Mesenchymal stem cell (in vitro differentiated cells and primary cell): ENCODE measurements around the gene NUDT1.

ENCODE experiments used
- DNase-seq: peaks from one replicate; pipeline ENCODE4 v3.0.0-alpha.2; 2013
- H2AFZ ChIP-seq: one replicate; pipeline ENCODE4 v1.6.1; 2013; ENCODE audit warnings: low read depth, mild to moderate bottlenecking, control low read depth, inconsistent platforms, low read length, moderate library complexity
- H2AK5ac ChIP-seq: 2 replicates; pipeline ENCODE4 v1.6.1; 2013; ENCODE audit warnings: low read length, moderate library complexity, mild to moderate bottlenecking, inconsistent platforms; ENCODE audit not compliant: severe bottlenecking
- H2BK120ac ChIP-seq: one replicate; pipeline ENCODE4 v1.6.1; 2013; ENCODE audit warnings: low read depth, mild to moderate bottlenecking, inconsistent platforms, low read length, moderate library complexity
- H2BK12ac ChIP-seq, 2 experiments: one replicate each; pipeline ENCODE4 v1.6.1; 2013; ENCODE audit warnings: inconsistent platforms in 2 of 2, low read length in 2 of 2, mild to moderate bottlenecking in 2 of 2, moderate library complexity in 2 of 2, control low read depth in 1 of 2
- H2BK15ac ChIP-seq: one replicate; pipeline ENCODE4 v1.6.1; 2013; ENCODE audit warnings: mild to moderate bottlenecking, low read depth, inconsistent platforms; ENCODE audit not compliant: poor library complexity, severe bottlenecking
- H2BK5ac ChIP-seq: 2 replicates; pipeline ENCODE4 v1.6.1; 2013; ENCODE audit warnings: low read depth, mild to moderate bottlenecking, low read length, control low read depth, inconsistent platforms; ENCODE audit not compliant: poor library complexity, severe bottlenecking
- H3K14ac ChIP-seq, 2 experiments: one replicate each; pipeline ENCODE4 v1.6.1; 2013; ENCODE audit warnings: inconsistent platforms in 2 of 2, low read length in 2 of 2, control low read depth in 1 of 2, mild to moderate bottlenecking in 1 of 2, moderate library complexity in 1 of 2
- H3K18ac ChIP-seq, 2 experiments: one replicate each; pipeline ENCODE4 v1.6.1; 2013; ENCODE audit warnings: inconsistent platforms in 2 of 2, low read length in 2 of 2, control low read depth in 1 of 2, low read depth in 1 of 2, mild to moderate bottlenecking in 1 of 2
- H3K23ac ChIP-seq, 2 experiments: one replicate each; pipeline ENCODE4 v1.6.1; 2013; ENCODE audit warnings: inconsistent platforms in 2 of 2, low read length in 2 of 2, mild to moderate bottlenecking in 2 of 2, moderate library complexity in 2 of 2, control low read depth in 1 of 2
- H3K27ac ChIP-seq: 2 replicates; pipeline ENCODE4 v1.5.1; 2013; ENCODE audit warnings: mild to moderate bottlenecking, moderate library complexity, low read length, control low read depth, inconsistent platforms; ENCODE audit not compliant: poor library complexity, severe bottlenecking
- H3K27me3 ChIP-seq, 2 experiments: 2 replicates each; pipeline versions ENCODE4 v1.6.1 to v1.7.0; 2013; ENCODE audit warnings: low read length in 2 of 2, mild to moderate bottlenecking in 2 of 2, moderate library complexity in 2 of 2, control low read depth in 1 of 2, inconsistent platforms in 1 of 2; ENCODE audit not compliant: control insufficient read depth in 1 of 2, insufficient read depth in 1 of 2
- H3K36me3 ChIP-seq, 2 experiments: 2 replicates each; pipeline versions ENCODE4 v1.6.1 to v1.7.0; 2013; ENCODE audit warnings: low read length in 2 of 2, control low read depth in 1 of 2, inconsistent platforms in 1 of 2, low read depth in 1 of 2, mild to moderate bottlenecking in 1 of 2; ENCODE audit not compliant: insufficient read depth in 2 of 2, control insufficient read depth in 1 of 2
- H3K4ac ChIP-seq, 2 experiments: one replicate each; pipeline ENCODE4 v1.6.1; 2013; ENCODE audit warnings: inconsistent platforms in 2 of 2, low read length in 2 of 2, mild to moderate bottlenecking in 2 of 2, moderate library complexity in 2 of 2, control low read depth in 1 of 2, low read depth in 1 of 2
- H3K4me1 ChIP-seq: 2 replicates; pipeline ENCODE4 v1.6.1; 2013; ENCODE audit warnings: low read depth, low read length, control low read depth; ENCODE audit not compliant: control insufficient read depth, insufficient read depth
- H3K4me2 ChIP-seq: 2 replicates; pipeline ENCODE4 v1.6.1; 2013; ENCODE audit warnings: low read length, mild to moderate bottlenecking, inconsistent platforms; ENCODE audit not compliant: poor library complexity, severe bottlenecking
- H3K4me3 ChIP-seq, 2 experiments: 2 replicates each; pipeline versions ENCODE4 v1.5.1 to v1.7.0; 2013; ENCODE audit warnings: low read length in 2 of 2, mild to moderate bottlenecking in 2 of 2, control low read depth in 1 of 2, low read depth in 1 of 2; ENCODE audit not compliant: insufficient read depth in 1 of 2
- H3K79me1 ChIP-seq: replicated peaks from 2 replicates; pipeline ENCODE4 v1.6.1; 2013; ENCODE audit warnings: mild to moderate bottlenecking, control low read depth, low read length, inconsistent platforms; ENCODE audit not compliant: poor library complexity, severe bottlenecking
- H3K9ac ChIP-seq: 2 replicates; pipeline ENCODE4 v1.7.0; 2013; ENCODE audit warnings: mild to moderate bottlenecking, low read length, moderate library complexity
- H3K9me3 ChIP-seq: 2 replicates; pipeline ENCODE4 v1.7.0; 2013; ENCODE audit warnings: mild to moderate bottlenecking, low read length; ENCODE audit not compliant: control insufficient read depth
- H4K8ac ChIP-seq: one replicate; pipeline ENCODE4 v1.6.1; 2013; ENCODE audit warnings: inconsistent platforms, mild to moderate bottlenecking, low read length, moderate library complexity
- H4K91ac ChIP-seq: one replicate; pipeline ENCODE4 v1.6.1; 2013; ENCODE audit warnings: mild to moderate bottlenecking, low read length, inconsistent platforms
- WGBS: methylation state at CpG from one replicate; pipeline ENCODE4 v1.1.7; 2013; ENCODE audit warnings: mixed read lengths; 5-methylcytosine and 5-hydroxymethylcytosine counted together

Gene NUDT1

DNA sequence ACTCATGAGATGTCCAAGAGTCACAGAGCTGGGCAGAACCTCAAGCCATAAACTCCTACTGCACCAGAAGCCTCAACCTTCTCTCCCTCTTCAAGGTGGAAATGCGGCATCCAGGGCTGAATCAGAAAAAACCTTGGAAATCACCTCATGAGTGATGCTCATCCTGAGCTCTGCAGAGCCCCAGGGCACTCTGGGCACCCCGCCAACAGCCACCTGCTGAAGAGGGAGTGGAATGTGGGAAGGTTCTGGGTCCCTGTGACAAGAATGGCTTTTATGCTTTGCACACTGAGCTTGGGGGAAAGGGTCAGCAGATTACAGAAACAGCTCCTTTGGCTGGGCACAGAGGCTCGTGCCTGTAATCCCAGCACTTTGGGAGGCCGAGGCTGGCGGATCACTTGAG, 18.8 kb downstream of the NUDT1 start:
- H2BK12ac ChIP-seq = no peak overlapping the region
- H2AK5ac ChIP-seq = no peak overlapping the region
- no peak overlapping the region for H4K91ac ChIP-seq
- H3K9ac ChIP-seq = no peak overlapping the region
- H2AFZ ChIP-seq = no peak overlapping the region
- H3K18ac ChIP-seq = no peak overlapping the region
- no peak overlapping the region for H4K8ac ChIP-seq
- no peak overlapping the region for H2BK120ac ChIP-seq
- no peak overlapping the region for H2BK5ac ChIP-seq
- peaks cover 54 to 68% of the 10 kb centered on the region in 2 experiments for H3K36me3 ChIP-seq
- H3K4me3 ChIP-seq = no peak overlapping the region
- no peaks in the 10 kb centered on the region for H3K27me3 ChIP-seq
- 99% methylated on average over 5 of the region's 5 CpGs for WGBS
- H2BK15ac ChIP-seq = no peak overlapping the region
- peaks cover 12% of the 10 kb centered on the region for H3K79me1 ChIP-seq
- no peak overlapping the region for H3K4me2 ChIP-seq
- DNase-seq = peak; percentile 18
- H3K9me3 ChIP-seq = no peaks in the 10 kb centered on the region
- no peak overlapping the region for H3K23ac ChIP-seq
- peaks cover 16% of the 10 kb centered on the region for H3K4me1 ChIP-seq
- H3K14ac ChIP-seq = no peak overlapping the region
- no peak overlapping the region for H3K27ac ChIP-seq
- no peak overlapping the region for H3K4ac ChIP-seq

DNA sequence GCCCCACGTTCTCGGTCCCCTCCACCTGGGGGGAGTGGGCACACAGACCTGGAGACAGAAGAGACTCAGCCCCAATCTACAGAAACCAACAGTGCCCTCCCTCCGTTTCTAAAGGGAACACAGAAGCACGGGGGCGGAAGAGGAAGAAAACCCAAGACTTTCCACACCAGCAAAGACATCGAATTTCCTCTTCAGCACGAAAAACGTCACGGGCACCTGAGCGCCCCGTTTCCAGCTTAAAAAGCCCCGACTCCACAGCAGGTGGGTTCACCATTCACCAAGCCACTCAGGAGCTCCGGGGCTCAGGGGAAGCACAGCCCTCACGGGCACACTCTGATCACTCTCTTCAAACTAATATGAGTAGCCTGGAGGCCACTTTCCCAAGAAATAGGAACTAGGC, 19.6 kb downstream of the NUDT1 start:
- no peak overlapping the region for H4K91ac ChIP-seq
- peaks cover 12% of the 10 kb centered on the region for H3K79me1 ChIP-seq
- no peak overlapping the region for H2BK15ac ChIP-seq
- H4K8ac ChIP-seq = no peak overlapping the region
- peaks cover 11% of the 10 kb centered on the region for H3K4me1 ChIP-seq
- DNase-seq = no peak
- H3K18ac ChIP-seq = no peak overlapping the region
- no peak overlapping the region for H2BK5ac ChIP-seq
- no peak overlapping the region for H2BK120ac ChIP-seq
- no peak overlapping the region for H2BK12ac ChIP-seq
- H3K36me3 ChIP-seq = peaks cover 47 to 60% of the 10 kb centered on the region in 2 experiments
- H3K27ac ChIP-seq = no peak overlapping the region
- H3K23ac ChIP-seq = no peak overlapping the region
- no peak overlapping the region for H3K4me2 ChIP-seq
- H3K27me3 ChIP-seq = no peaks in the 10 kb centered on the region
- H3K4me3 ChIP-seq = no peak overlapping the region
- H3K14ac ChIP-seq = no peak overlapping the region
- no peaks in the 10 kb centered on the region for H3K9me3 ChIP-seq
- H3K4ac ChIP-seq = no peak overlapping the region
- no peak overlapping the region for H3K9ac ChIP-seq
- WGBS = 96% methylated on average over 14 of the region's 14 CpGs
- H2AFZ ChIP-seq = no peak overlapping the region
- H2AK5ac ChIP-seq = no peak overlapping the region

DNA sequence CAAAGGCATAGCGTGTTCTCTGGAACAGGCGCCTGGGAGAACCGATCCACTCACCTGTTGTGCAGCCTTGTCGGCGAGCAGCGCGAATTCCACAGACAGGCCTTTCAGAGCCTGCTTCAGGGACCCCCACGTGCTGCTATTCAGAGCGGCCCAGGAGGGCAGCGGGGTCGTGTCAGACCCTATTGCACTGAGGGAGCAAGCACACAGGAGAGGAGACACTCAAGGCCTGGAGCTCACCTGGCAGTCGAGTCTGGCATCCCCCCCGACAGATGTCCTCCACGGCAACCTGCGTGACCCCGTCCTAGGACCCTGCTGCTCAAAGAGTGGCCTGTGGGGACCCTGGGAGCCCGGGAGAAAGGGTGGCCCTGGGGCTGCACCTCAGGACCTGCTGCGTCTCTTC, 21.1 kb downstream of the NUDT1 start:
- Histone ChIP-seq H3K4me3 (no peak overlapping the region), H2AK5ac (no peak overlapping the region)
- 98% methylated on average over 18 of the region's 18 CpGs for WGBS

GRCh38 chr7:2264158-2264557, 22.1 kb downstream of the NUDT1 start:
- H4K91ac ChIP-seq = no peak overlapping the region
- no peak overlapping the region for H4K8ac ChIP-seq
- H3K23ac ChIP-seq = no peak overlapping the region
- no peak overlapping the region for H3K4ac ChIP-seq
- 99% methylated on average over 23 of the region's 23 CpGs for WGBS
- H3K4me1 ChIP-seq = peaks cover 9% of the 10 kb centered on the region
- peaks cover 8% of the 10 kb centered on the region for H3K79me1 ChIP-seq
- no peak overlapping the region for H3K18ac ChIP-seq
- H2AK5ac ChIP-seq = no peak overlapping the region
- no peaks in the 10 kb centered on the region for H3K9me3 ChIP-seq
- no peak overlapping the region for H2AFZ ChIP-seq
- no peaks in the 10 kb centered on the region for H3K27me3 ChIP-seq
- peaks cover 36% of the 10 kb centered on the region in 2 experiments for H3K36me3 ChIP-seq
- no peak overlapping the region for H3K27ac ChIP-seq
- H2BK5ac ChIP-seq = no peak overlapping the region
- H2BK120ac ChIP-seq = no peak overlapping the region
- H3K14ac ChIP-seq = no peak overlapping the region
- DNase-seq = no peak
- no peak overlapping the region for H3K4me2 ChIP-seq
- no peak overlapping the region for H2BK12ac ChIP-seq
- H2BK15ac ChIP-seq = no peak overlapping the region
- no peak overlapping the region for H3K9ac ChIP-seq
- H3K4me3 ChIP-seq = no peak overlapping the region

More for the DNA sequence above, 21.1 kb downstream of the NUDT1 start:
- Histone ChIP-seq H3K36me3 (peaks cover 36 to 46% of the 10 kb centered on the region in 2 experiments), H3K27ac (no peak overlapping the region), H4K8ac (no peak overlapping the region), H3K9ac (no peak overlapping the region), H3K4me1 (peaks cover 14% of the 10 kb centered on the region), H3K27me3 (no peaks in the 10 kb centered on the region), H3K4ac (no peak overlapping the region), H3K18ac (no peak overlapping the region), H2BK12ac (no peak overlapping the region), H2BK120ac (no peak overlapping the region), H3K23ac (no peak overlapping the region), H3K4me2 (no peak overlapping the region), H2BK15ac (no peak overlapping the region), H2AFZ (no peak overlapping the region), H3K79me1 (peaks cover 12% of the 10 kb centered on the region), H3K9me3 (no peaks in the 10 kb centered on the region), H2BK5ac (no peak overlapping the region), H4K91ac (no peak overlapping the region), H3K14ac (no peak overlapping the region)
- no peak for DNase-seq
